T-helper 1 cell treated with Interleukin-12 subunit alpha and Interleukin-12 subunit beta and Interleukin-4 antibody, amounts not matched to agents 30 μg/mL and 1 μg/mL, for 36 hours (primary cell): Measurements from ENCODE around the gene PSORS1C1.
"Not testable (repeated sequence)": the region's sequence is repeated elsewhere in the genome, so short reads cannot be mapped to it uniquely, and the experiment has no call there.

Experiments
- H3K27ac Mint-ChIP-seq: one replicate; pipeline ENCODE4 v1.8.0; 2021; ENCODE audit warnings: mild to moderate bottlenecking, mixed read lengths
- H3K27me3 Mint-ChIP-seq: one replicate; pipeline ENCODE4 v1.8.0; 2021; ENCODE audit warnings: low read depth, mixed read lengths
- H3K36me3 Mint-ChIP-seq: one replicate; pipeline ENCODE4 v1.8.0; 2021; ENCODE audit warnings: low read depth, mixed read lengths
- H3K4me1 Mint-ChIP-seq: one replicate; pipeline ENCODE4 v1.8.0; 2021; ENCODE audit warnings: low read depth, mixed read lengths
- H3K4me3 Mint-ChIP-seq: one replicate; pipeline ENCODE4 v1.8.0; 2021; ENCODE audit warnings: mild to moderate bottlenecking, moderate library complexity, mixed read lengths
- H3K9me3 Mint-ChIP-seq: one replicate; pipeline ENCODE4 v1.8.0; 2021; ENCODE audit warnings: mixed read lengths

PSORS1C1 gene

DNA sequence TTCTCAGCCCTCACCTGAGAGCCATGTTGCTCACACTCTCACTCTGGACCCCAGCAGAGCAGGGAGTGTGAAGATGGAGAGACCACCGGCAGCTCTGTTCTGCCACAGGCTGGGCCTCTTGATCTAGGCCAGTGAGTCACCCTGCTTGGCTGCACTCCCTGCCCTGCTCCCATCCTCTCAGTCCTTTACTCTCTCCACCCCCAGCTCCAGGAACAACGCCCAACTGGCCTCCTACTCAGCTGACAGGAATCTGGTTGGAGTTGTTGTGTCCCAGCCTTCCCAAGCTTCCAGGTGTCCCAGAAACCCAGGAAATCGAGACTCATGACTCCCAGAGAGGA is at the start of gene PSORS1C1:
Gene PSORS1C1, plus strand, starts transcription at position 260 of the 338 bp plus-strand sequence. CDS start 14,833 bp downstream, outside the sequence.
- no peaks in the 10 kb centered on the region for H3K4me1 Mint-ChIP-seq
- peaks cover 36% of the 10 kb centered on the region for H3K27me3 Mint-ChIP-seq
- H3K4me3 Mint-ChIP-seq: no peak within 1 kb of the TSS
- H3K27ac Mint-ChIP-seq: no peak within 1 kb of the TSS
- no peaks in the 10 kb centered on the region for H3K36me3 Mint-ChIP-seq
- no peaks in the 10 kb centered on the region for H3K9me3 Mint-ChIP-seq

- Mint-ChIP-seq H3K4me3 (no peak overlapping the region), H3K9me3 (no peaks in the 10 kb centered on the region), H3K4me1 (no peaks in the 10 kb centered on the region), H3K36me3 (no peaks in the 10 kb centered on the region), H3K27me3 (peaks cover 31% of the 10 kb centered on the region), H3K27ac (no peak overlapping the region)
Measured at GRCh38 chr6:31065556-31065955, 49.0 kb upstream of the PSORS1C1 start.

- H3K27me3 Mint-ChIP-seq: peaks cover 26% of the 10 kb centered on the region
- not testable (repeated sequence) for H3K27ac Mint-ChIP-seq, H3K9me3 Mint-ChIP-seq, H3K4me1 Mint-ChIP-seq, H3K36me3 Mint-ChIP-seq, H3K4me3 Mint-ChIP-seq
Measured at GRCh38 chr6:31067028-31067427, 47.6 kb upstream of the PSORS1C1 start.

- H3K36me3 Mint-ChIP-seq, H3K4me3 Mint-ChIP-seq, H3K27ac Mint-ChIP-seq, H3K9me3 Mint-ChIP-seq, H3K4me1 Mint-ChIP-seq: not testable (repeated sequence)
- peaks cover 19% of the 10 kb centered on the region for H3K27me3 Mint-ChIP-seq
Measured at GRCh38 chr6:31067891-31068668, 46.5 kb upstream of the PSORS1C1 start.

DNA sequence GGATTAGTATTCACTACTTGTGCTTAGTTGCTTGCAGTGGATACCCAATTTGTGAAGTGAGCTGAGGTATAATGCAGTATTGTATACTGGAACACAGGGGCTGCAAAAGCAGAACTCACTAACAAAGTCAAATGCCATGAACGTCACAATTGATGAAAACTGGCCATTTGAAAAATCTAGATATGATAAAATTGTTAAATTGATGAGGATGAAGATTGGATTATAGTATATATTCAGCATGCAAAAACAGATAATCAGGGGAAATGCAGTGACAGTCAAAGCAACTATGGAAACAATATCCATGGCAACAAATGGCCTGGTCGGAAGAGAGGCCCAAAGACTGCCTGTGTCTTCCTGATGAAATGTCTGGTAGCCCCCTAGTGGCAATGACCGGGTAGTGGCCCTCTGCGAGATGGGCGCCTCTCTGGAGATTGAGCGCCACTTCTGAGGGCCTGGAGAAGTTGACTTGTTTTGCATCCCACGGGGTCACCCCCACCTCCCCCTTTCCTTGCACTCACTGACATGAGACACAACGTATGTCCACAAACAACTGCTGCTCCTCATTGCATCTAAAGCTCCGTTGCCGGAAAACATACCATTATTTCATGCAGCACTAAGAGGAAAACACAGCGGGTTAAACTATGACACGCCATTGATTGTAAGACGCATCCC is 45.8 kb upstream of the PSORS1C1 start:
- Mint-ChIP-seq H3K9me3 (no peaks in the 10 kb centered on the region), H3K36me3 (no peaks in the 10 kb centered on the region), H3K27ac (no peak overlapping the region), H3K4me1 (no peaks in the 10 kb centered on the region), H3K27me3 (peaks cover 11% of the 10 kb centered on the region), H3K4me3 (no peak overlapping the region)

- H3K27ac Mint-ChIP-seq: no peak overlapping the region
- H3K27me3 Mint-ChIP-seq: peaks cover 5% of the 10 kb centered on the region
- no peak overlapping the region for H3K4me3 Mint-ChIP-seq
- H3K9me3 Mint-ChIP-seq: no peaks in the 10 kb centered on the region
- H3K4me1 Mint-ChIP-seq: no peaks in the 10 kb centered on the region
- no peaks in the 10 kb centered on the region for H3K36me3 Mint-ChIP-seq
Measured at GRCh38 chr6:31070711-31071197, 43.8 kb upstream of the PSORS1C1 start.

DNA sequence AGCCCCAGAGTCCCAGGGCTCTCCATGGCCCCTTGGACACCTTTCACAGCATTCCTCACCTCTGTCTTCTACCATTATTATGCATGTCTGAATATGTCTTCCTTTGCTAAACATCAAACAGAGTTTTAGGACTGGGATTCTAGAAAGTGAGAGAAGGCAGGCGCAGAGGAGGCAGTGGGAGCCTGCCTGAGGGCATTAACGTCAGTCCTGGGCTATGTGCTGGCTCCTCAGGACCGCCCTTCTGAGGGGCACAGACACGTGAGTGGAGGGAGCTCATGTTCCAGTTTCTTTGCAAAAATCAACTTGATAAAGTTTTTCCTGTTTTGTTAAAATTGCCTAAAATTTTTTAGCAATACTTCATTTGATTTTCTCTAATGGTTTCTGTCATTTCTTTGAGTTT is 40.2 kb upstream of the PSORS1C1 start:
- H3K4me1 Mint-ChIP-seq: peaks cover 3% of the 10 kb centered on the region
- no peak overlapping the region for H3K4me3 Mint-ChIP-seq
- no peaks in the 10 kb centered on the region for H3K9me3 Mint-ChIP-seq
- no peak overlapping the region for H3K27ac Mint-ChIP-seq
- H3K36me3 Mint-ChIP-seq: no peaks in the 10 kb centered on the region
- H3K27me3 Mint-ChIP-seq: no peaks in the 10 kb centered on the region

DNA sequence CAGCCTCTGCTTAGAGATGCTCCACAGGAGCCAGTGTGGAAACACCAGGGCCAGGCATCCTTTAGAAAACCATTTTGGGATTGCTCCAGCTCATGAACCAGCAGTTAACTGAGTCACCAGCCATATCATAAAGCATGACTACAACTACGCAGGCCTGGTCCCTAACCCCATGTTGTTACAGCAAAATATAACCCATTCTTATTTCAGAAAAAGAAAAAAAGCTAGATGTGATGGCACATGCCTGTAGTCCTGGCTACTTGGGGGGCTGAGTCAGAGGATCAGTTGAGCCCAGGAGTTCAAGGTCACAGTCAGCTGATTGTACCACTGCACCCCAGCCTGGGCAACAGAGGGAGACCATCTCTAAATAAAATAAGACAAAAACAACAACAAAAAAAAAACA is 39.1 kb upstream of the PSORS1C1 start:
- Mint-ChIP-seq H3K27me3 (peaks cover 6% of the 10 kb centered on the region), H3K9me3 (no peaks in the 10 kb centered on the region), H3K36me3 (no peaks in the 10 kb centered on the region), H3K4me1 (peaks cover 7% of the 10 kb centered on the region), H3K27ac (no peak overlapping the region), H3K4me3 (no peak overlapping the region)

GRCh38 chr6:31076611-31077010 is 38.0 kb upstream of the PSORS1C1 start:
- H3K27ac Mint-ChIP-seq: no peak overlapping the region

GRCh38 chr6:31079656-31080261 is 34.8 kb upstream of the PSORS1C1 start:
- Mint-ChIP-seq H3K4me3 (peak overlapping the region; percentile 31), H3K27me3 (peaks cover 6% of the 10 kb centered on the region), H3K4me1 (peaks cover 7% of the 10 kb centered on the region), H3K27ac (no peak overlapping the region), H3K36me3 (no peaks in the 10 kb centered on the region), H3K9me3 (no peaks in the 10 kb centered on the region)

More at GRCh38 chr6:31076611-31077010, 38.0 kb upstream of the PSORS1C1 start:
- H3K4me3 Mint-ChIP-seq: no peak overlapping the region
- H3K27me3 Mint-ChIP-seq: peaks cover 6% of the 10 kb centered on the region
- peaks cover 7% of the 10 kb centered on the region for H3K4me1 Mint-ChIP-seq
- H3K36me3 Mint-ChIP-seq: no peaks in the 10 kb centered on the region
- H3K9me3 Mint-ChIP-seq: no peaks in the 10 kb centered on the region

DNA sequence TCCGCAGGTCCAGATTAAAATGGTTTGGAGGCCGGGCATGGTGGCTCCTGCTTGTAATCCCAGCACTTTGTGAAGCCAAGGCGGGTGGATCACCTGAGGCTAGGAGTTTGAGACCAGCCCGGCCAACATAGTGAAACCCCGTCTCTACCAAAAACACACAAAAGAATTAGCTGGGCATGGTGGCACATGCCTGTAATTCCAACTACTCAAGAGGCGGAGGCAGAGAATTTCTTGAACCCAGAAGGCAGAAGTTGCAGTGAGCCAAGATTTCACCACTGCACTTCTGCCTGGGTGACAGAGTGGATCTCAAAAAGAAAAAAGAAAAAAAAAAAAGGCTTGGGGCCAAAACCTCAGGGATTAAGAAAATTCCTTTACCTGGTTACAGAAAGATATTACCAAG is 32.7 kb upstream of the PSORS1C1 start:
- H3K27ac Mint-ChIP-seq: no peak overlapping the region
- H3K36me3 Mint-ChIP-seq: no peaks in the 10 kb centered on the region
- H3K4me1 Mint-ChIP-seq: peaks cover 7% of the 10 kb centered on the region
- no peak overlapping the region for H3K4me3 Mint-ChIP-seq
- H3K9me3 Mint-ChIP-seq: no peaks in the 10 kb centered on the region
- H3K27me3 Mint-ChIP-seq: peaks cover 9% of the 10 kb centered on the region

- H3K4me3 Mint-ChIP-seq: no peak overlapping the region
- H3K4me1 Mint-ChIP-seq: peaks cover 13% of the 10 kb centered on the region
- H3K27me3 Mint-ChIP-seq: peaks cover 18% of the 10 kb centered on the region
- H3K36me3 Mint-ChIP-seq: no peaks in the 10 kb centered on the region
- no peaks in the 10 kb centered on the region for H3K9me3 Mint-ChIP-seq
- H3K27ac Mint-ChIP-seq: no peak overlapping the region
Measured at GRCh38 chr6:31083742-31084354, 30.8 kb upstream of the PSORS1C1 start.

- H3K9me3 Mint-ChIP-seq: no peaks in the 10 kb centered on the region
- H3K4me3 Mint-ChIP-seq: no peak overlapping the region
- peaks cover 7% of the 10 kb centered on the region for H3K4me1 Mint-ChIP-seq
- no peaks in the 10 kb centered on the region for H3K36me3 Mint-ChIP-seq
- no peak overlapping the region for H3K27ac Mint-ChIP-seq
- H3K27me3 Mint-ChIP-seq: peaks cover 12% of the 10 kb centered on the region
Measured at GRCh38 chr6:31086788-31087440, 27.7 kb upstream of the PSORS1C1 start.

DNA sequence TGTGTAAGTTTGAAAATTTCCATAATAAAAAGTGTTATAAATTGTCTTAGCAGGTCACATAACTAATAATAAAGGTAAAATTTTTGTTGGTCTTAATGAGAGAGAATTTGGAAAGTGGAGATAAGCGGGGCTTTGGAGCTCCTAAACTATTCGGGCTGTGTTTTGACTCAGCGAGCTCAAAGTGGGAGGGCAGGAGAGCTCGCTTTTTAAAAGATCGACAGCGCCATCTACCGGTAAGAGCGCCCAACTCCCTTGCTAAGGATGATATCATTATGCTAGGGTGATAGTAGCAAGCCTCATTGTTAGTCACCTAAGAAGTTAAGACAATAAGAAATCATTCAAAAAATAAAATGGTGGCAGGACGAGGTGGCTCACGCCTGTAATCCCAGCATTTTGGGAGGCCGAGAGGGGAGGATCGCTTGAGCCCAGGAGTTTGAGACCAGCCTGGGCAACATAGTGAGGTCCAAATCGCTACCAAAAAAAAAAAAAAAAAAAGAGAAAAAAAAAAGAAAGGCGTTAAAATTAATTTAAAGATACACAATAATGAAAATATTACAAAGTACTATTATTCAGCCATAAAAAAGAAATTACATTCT is 27.0 kb upstream of the PSORS1C1 start:
- H3K27ac Mint-ChIP-seq: no peak overlapping the region
- H3K9me3 Mint-ChIP-seq: no peaks in the 10 kb centered on the region
- peaks cover 7% of the 10 kb centered on the region for H3K4me1 Mint-ChIP-seq
- H3K36me3 Mint-ChIP-seq: no peaks in the 10 kb centered on the region
- no peak overlapping the region for H3K4me3 Mint-ChIP-seq
- H3K27me3 Mint-ChIP-seq: peaks cover 12% of the 10 kb centered on the region
